H1 (cell line): ENCODE measurements around the gene CIDEA. TPM values are rescaled to one million over a fixed set of nuclear protein-coding genes. Genes with fewer than 3 reads are reported as not detected.

Source experiments
- CTCF ChIA-PET: fragments of 300-600 bp; sonication (Branson Sonifier 250); formaldehyde crosslinking; loops from one replicate; lab custom pipeline; 2021; ENCODE audit not compliant: partially characterized antibody; lab: Charles Lee
- POLR2A ChIA-PET: fragments of 300-600 bp; sonication (Branson Sonifier 250); formaldehyde crosslinking; loops from one replicate; lab custom pipeline; 2021; ENCODE audit warnings: inconsistent platforms; ENCODE audit not compliant: partially characterized antibody; lab: Charles Lee
- DNase-seq, 2 experiments: peaks; one replicate each; pipeline versions ENCODE4 v3.0.0 to v3.0.0-alpha.2; 2010 to 2022; ENCODE audit warnings: low spot score in 2 of 2, low read depth in 1 of 2, mixed read lengths in 1 of 2
- FAIRE-seq: peaks from 2 replicates; lab custom pipeline; 2011; peaks lifted over from hg19 to GRCh38; lab: Jason Lieb, UNC
- H2AFZ ChIP-seq: 2 replicates; pipeline ENCODE4 v1.8.1; 2012; ENCODE audit warnings: low read length, inconsistent platforms
- H2AK5ac ChIP-seq: 2 replicates; pipeline ENCODE4 v1.6.1; 2013; ENCODE audit warnings: low read depth, low read length
- H2BK120ac ChIP-seq: replicated peaks from 2 replicates; pipeline ENCODE3; 2013; ENCODE audit warnings: low read depth, low read length, inconsistent platforms
- H2BK12ac ChIP-seq: 2 replicates; pipeline ENCODE4 v1.6.1; 2013; ENCODE audit warnings: low read depth, low read length
- H2BK15ac ChIP-seq: 2 replicates; pipeline ENCODE4 v1.6.1; 2013; ENCODE audit warnings: low read length
- H2BK20ac ChIP-seq: 2 replicates; pipeline ENCODE4 v1.6.1; 2013; ENCODE audit warnings: low read length
- H2BK5ac ChIP-seq: 2 replicates; pipeline ENCODE4 v1.6.1; 2013; ENCODE audit warnings: low read depth, low read length
- H3K14ac ChIP-seq: 2 replicates; pipeline ENCODE4 v1.6.1; 2013; ENCODE audit warnings: inconsistent platforms; ENCODE audit not compliant: insufficient read length
- H3K18ac ChIP-seq: 2 replicates; pipeline ENCODE4 v1.6.1; 2013; ENCODE audit warnings: low read length; ENCODE audit errors: extremely low read depth
- H3K23ac ChIP-seq: 2 replicates; pipeline ENCODE4 v1.6.1; 2013; ENCODE audit warnings: inconsistent platforms; ENCODE audit not compliant: insufficient read length
- H3K23me2 ChIP-seq: 2 replicates; pipeline ENCODE4 v1.6.1; 2013; ENCODE audit warnings: low read depth, low read length
- H3K27ac ChIP-seq: 2 replicates; pipeline ENCODE4 v1.6.1; 2011; ENCODE audit warnings: low read depth, low read length, inconsistent platforms
- H3K27me3 ChIP-seq, 4 experiments: replicated peaks in 1 of 4; 1 replicate in 1 of 4; 2 replicates in 3 of 4; pipeline versions ENCODE4 v1.6.1 to v1.8.1; 2011 to 2013; ENCODE audit warnings: low read length in 3 of 4, mild to moderate bottlenecking in 3 of 4, inconsistent platforms in 2 of 4, mixed read lengths in 2 of 4, moderate library complexity in 1 of 4; ENCODE audit not compliant: control insufficient read depth in 3 of 4, insufficient read depth in 3 of 4; ENCODE audit errors: extremely low read depth in 1 of 4
- H3K36me3 ChIP-seq, 4 experiments: 2 replicates each; pipeline versions ENCODE4 v1.6.1 to v1.8.1; 2011 to 2013; ENCODE audit warnings: mild to moderate bottlenecking in 4 of 4, low read length in 3 of 4, moderate library complexity in 2 of 4, control low read depth in 1 of 4, inconsistent platforms in 1 of 4; ENCODE audit not compliant: insufficient read depth in 4 of 4, control insufficient read depth in 2 of 4
- H3K4ac ChIP-seq: replicated peaks from 2 replicates; pipeline ENCODE3; 2013; ENCODE audit warnings: low read length, low read depth, mixed read lengths, inconsistent platforms; ENCODE audit not compliant: insufficient read length
- H3K4me1 ChIP-seq, 4 experiments: replicated peaks in 1 of 4; 1 replicate in 1 of 4; 2 replicates in 3 of 4; pipeline versions ENCODE4 v1.6.1 to v1.8.1; 2011 to 2013; ENCODE audit warnings: low read length in 3 of 4, inconsistent platforms in 2 of 4, mixed read lengths in 1 of 4; ENCODE audit not compliant: insufficient read depth in 4 of 4, control insufficient read depth in 3 of 4
- H3K4me2 ChIP-seq, 2 experiments: 2 replicates each; pipeline versions ENCODE4 v1.6.1 to v1.8.1; 2011 to 2013; ENCODE audit warnings: low read depth in 2 of 2, low read length in 2 of 2, control low read depth in 1 of 2, inconsistent platforms in 1 of 2, mild to moderate bottlenecking in 1 of 2; ENCODE audit not compliant: insufficient read depth in 1 of 2
- H3K4me3 ChIP-seq, 4 experiments: fragments of 200-600, 300-600 bp in 1 of 4; sonication (generic), shearing (Covaris generic), sonication (Bioruptor Twin) in 1 of 4; 2 replicates each; pipeline versions ENCODE4 v1.5.1 to v1.8.1; 2011 to 2016; ENCODE audit warnings: low read length in 4 of 4, low read depth in 3 of 4, control low read depth in 2 of 4, inconsistent platforms in 2 of 4, mild to moderate bottlenecking in 2 of 4, mixed read lengths in 1 of 4, moderate library complexity in 1 of 4; ENCODE audit not compliant: insufficient read depth in 2 of 4; ENCODE audit errors: extremely low read depth in 1 of 4
- H3K56ac ChIP-seq: replicated peaks from 2 replicates; pipeline ENCODE3; 2013; ENCODE audit warnings: low read depth, mild to moderate bottlenecking, mixed read lengths, low read length, inconsistent platforms; ENCODE audit not compliant: insufficient read length
- H3K79me1 ChIP-seq: 2 replicates; pipeline ENCODE4 v1.6.1; 2013; ENCODE audit warnings: low read depth, low read length, control low read depth
- H3K79me2 ChIP-seq, 2 experiments: 2 replicates each; pipeline versions ENCODE4 v1.6.1 to v1.8.1; 2012 to 2013; ENCODE audit warnings: low read length in 2 of 2, mild to moderate bottlenecking in 2 of 2, inconsistent platforms in 1 of 2; ENCODE audit not compliant: insufficient read depth in 2 of 2, control insufficient read depth in 1 of 2
- H3K9ac ChIP-seq, 4 experiments: replicated peaks in 1 of 4; 1 replicate in 1 of 4; 2 replicates in 3 of 4; pipeline versions ENCODE4 v1.6.1 to v1.8.1; 2011 to 2013; ENCODE audit warnings: low read depth in 3 of 4, low read length in 3 of 4, control low read depth in 2 of 4, mild to moderate bottlenecking in 2 of 4, moderate library complexity in 2 of 4, inconsistent platforms in 1 of 4; ENCODE audit errors: extremely low read depth in 1 of 4
- H3K9me3 ChIP-seq, 2 experiments: 2 replicates each; pipeline versions ENCODE4 v1.6.1 to v1.8.1; 2012 to 2013; ENCODE audit warnings: mild to moderate bottlenecking in 2 of 2, moderate library complexity in 2 of 2, control low read depth in 1 of 2, inconsistent platforms in 1 of 2, low read depth in 1 of 2, low read length in 1 of 2, mixed read lengths in 1 of 2; ENCODE audit not compliant: insufficient read depth in 2 of 2
- H4K20me1 ChIP-seq, 2 experiments: replicated peaks in 1 of 2; 2 replicates each; pipeline versions ENCODE3 to v1.8.1; 2011 to 2013; ENCODE audit warnings: inconsistent platforms in 2 of 2, low read length in 2 of 2, mild to moderate bottlenecking in 1 of 2; ENCODE audit not compliant: insufficient read depth in 2 of 2, control insufficient read depth in 1 of 2
- H4K5ac ChIP-seq: 2 replicates; pipeline ENCODE4 v1.6.1; 2013; ENCODE audit warnings: low read length, low read depth, mixed read lengths, inconsistent platforms; ENCODE audit not compliant: insufficient read length
- H4K8ac ChIP-seq: 2 replicates; pipeline ENCODE4 v1.8.0; 2013; ENCODE audit warnings: mild to moderate bottlenecking, moderate library complexity, low read length, inconsistent platforms; ENCODE audit not compliant: insufficient read depth; ENCODE audit errors: extremely low read depth
- H4K91ac ChIP-seq: replicated peaks from 2 replicates; pipeline ENCODE3; 2013; ENCODE audit warnings: low read length, mixed read lengths, inconsistent platforms; ENCODE audit not compliant: insufficient read length
- CBX5 ChIP-seq: fragments of 300-800, 300-1000 bp; sonication (generic); IDR thresholded peaks from 2 replicates; pipeline ENCODE4 v1.7.1; 2016; ENCODE audit warnings: antibody characterized with exemption, low read length, low read depth
- CBX8 ChIP-seq: fragments of 300-800, 300-1000 bp; sonication (generic); IDR thresholded peaks from 2 replicates; pipeline ENCODE4 v1.7.1; 2016; ENCODE audit warnings: low read depth, low read length, borderline replicate concordance
- CHD1 ChIP-seq: IDR thresholded peaks from 2 replicates; pipeline ENCODE4 v1.6.1; 2012; ENCODE audit warnings: low read depth, low read length, improper control_type of control experiment
- JUN ChIP-seq: IDR thresholded peaks from 2 replicates; pipeline ENCODE4 v1.6.1; 2011; ENCODE audit warnings: low read depth, mild to moderate bottlenecking, improper control_type of control experiment, low read length
- KDM5A ChIP-seq: fragments of 200-600 bp; IDR thresholded peaks from 2 replicates; pipeline ENCODE4 v1.7.1; 2012; ENCODE audit warnings: mild to moderate bottlenecking, low read length, inconsistent platforms, mixed read lengths
- SIN3A ChIP-seq, 2 experiments: IDR thresholded peaks in 1 of 2; conservative IDR thresholded peaks in 1 of 2; 2 replicates each; pipeline ENCODE4 v1.6.1; 2011 to 2012; ENCODE audit warnings: low read length in 2 of 2, improper control_type of control experiment in 1 of 2, low read depth in 1 of 2, mild to moderate bottlenecking in 1 of 2
- TAF1 ChIP-seq: IDR thresholded peaks from 2 replicates; pipeline ENCODE4 v1.6.1; 2011; ENCODE audit warnings: mild to moderate bottlenecking, low read depth, low read length
- TCF12 ChIP-seq: IDR thresholded peaks from 2 replicates; pipeline ENCODE4 v1.6.1; 2011; ENCODE audit warnings: low read depth, mild to moderate bottlenecking, low read length
- WGBS, 2 experiments: shearing (Covaris generic) in 1 of 2; methylation state at CpG; one replicate each; pipeline versions ENCODE4 v1.1.6 to v1.1.7; 2013 to 2015; ENCODE audit warnings: low lambda C conversion rate in 2 of 2, mixed read lengths in 2 of 2, inconsistent platforms in 1 of 2, low coverage in 1 of 2, missing lambda C conversion rate in 1 of 2; ENCODE audit not compliant: insufficient replicate concordance in 2 of 2, insufficient coverage in 1 of 2, insufficient read length in 1 of 2; ENCODE audit errors: extremely low coverage in 1 of 2, missing lambda C conversion rate in 1 of 2; 5-methylcytosine and 5-hydroxymethylcytosine counted together
- polyA plus RNA-seq, 7 experiments: library from polyadenylated mRNA; depleted of rRNA in 3 of 7; stranded (reverse) in 5 of 7; unstranded in 2 of 7; fragments of >200 nt in 5 of 7; fragments of 200-250 nt in 2 of 7; gene quantifications; 1 replicate in 5 of 7; 2 replicates in 1 of 7; 4 replicates in 1 of 7; pipeline versions ENCODE4 v1.2.1 to v1.2.3, GENCODE V29; 2011 to 2013; ENCODE audit warnings: missing spikeins in 2 of 7, mixed read lengths in 2 of 7
- total RNA-seq: library from RNA; stranded (reverse); fragmentation: NEBNext Ultra II Directional; extraction: Animal tissue kit (Norgen Biotek cat#: 25700); gene quantifications from 2 replicates; pipeline ENCODE4 v1.2.1, GENCODE V29; 2021
- TF ChIP-seq, protein P1 (sequence below): IDR thresholded peaks from 2 replicates; pipeline ENCODE4 v1.6.1; 2012; ENCODE audit warnings: inconsistent platforms

CIDEA gene
- total and polyA plus RNA-seq, 2 of the 8 experiments (the other 6 are each of a cell fraction or from before 2014, with no cell fraction given) = not detected

GRCh38 chr18:12279781-12280531 lies 25.8 kb downstream of the CIDEA start:
- H3K4me3 ChIP-seq = no peak overlapping the region
- H3K79me1 ChIP-seq = no peaks in the 10 kb centered on the region
- 0 out of 2 replicates have a peak overlapping the region, but pooled peaks have one; percentile 43 for H2BK20ac ChIP-seq
- 90% methylated on average over 16 of the region's 16 CpGs; no CpG with 5 or more reads in 1 of the 2 experiments for WGBS, 2 experiments
- H4K91ac ChIP-seq = peak overlapping the region; percentile 92
- no peak overlapping the region for H3K56ac ChIP-seq
- H3K79me2 ChIP-seq = no peaks in the 10 kb centered on the region
- no peak overlapping the region for H3K23ac ChIP-seq
- H2BK5ac ChIP-seq = 0 out of 2 replicates have a peak overlapping the region, but pooled peaks have one; percentile 52
- peak overlapping the region; percentile 22; the same call in 1 of the 2 replicates for H3K27ac ChIP-seq
- no peak for TF ChIP-seq TAF1
- TF ChIP-seq SIN3A (conservative IDR thresholded peaks at IDR 0.05 in 1 of 2, IDR thresholded peaks at IDR 0.05 in 1 of 2; ENCODE audit: low read depth in 1 of 2, low read length in 2 of 2) = no peak
- no peak for TF ChIP-seq KDM5A
- no peak for TF ChIP-seq JUN
- TF ChIP-seq CBX5 = no peak
- TF ChIP-seq TCF12 = no peak
- TF ChIP-seq CHD1 = no peak
- no peak for TF ChIP-seq CBX8
- TF ChIP-seq, protein P1, sequence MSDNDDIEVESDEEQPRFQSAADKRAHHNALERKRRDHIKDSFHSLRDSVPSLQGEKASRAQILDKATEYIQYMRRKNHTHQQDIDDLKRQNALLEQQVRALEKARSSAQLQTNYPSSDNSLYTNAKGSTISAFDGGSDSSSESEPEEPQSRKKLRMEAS = no peak
- peak overlapping the region; percentile 72 for H4K8ac ChIP-seq
- 0 out of 4 replicates have a peak overlapping the region, but pooled peaks of 1 of the 2 experiments have one; percentile 46 for H3K4me2 ChIP-seq
- FAIRE-seq (no peak), DNase-seq (no peak)
- no peaks in the 10 kb centered on the region for H3K27me3 ChIP-seq
- no peaks in the 10 kb centered on the region for H3K36me3 ChIP-seq
- H3K4ac ChIP-seq = no peak overlapping the region
- POLR2A ChIA-PET = interaction anchor here (1.0 to 4.1 kb wide), 7 partner anchors 8 to 97 kb away, joined by 3 to 26 read pairs (median 4); partner anchors contain the start of gene AFG3L2
- CTCF ChIA-PET = interaction anchor here (0.6 to 5.3 kb wide), 10 partner anchors 8 to 613 kb away, joined by 3 to 35 read pairs (median 6); no protein-coding TSS in a partner anchor
- no peaks in the 10 kb centered on the region for H3K9me3 ChIP-seq
- peak overlapping the region; percentile 68; the same call in 1 of the 2 replicates for H2AFZ ChIP-seq
- H2BK15ac ChIP-seq = peak overlapping the region; percentile 4; the same call in 1 of the 2 replicates
- H2AK5ac ChIP-seq = peak overlapping the region; percentile 10; the same call in 1 of the 2 replicates
- 0 out of 2 replicates have a peak overlapping the region, but pooled peaks have one; percentile 51 for H3K18ac ChIP-seq
- no peaks in the 10 kb centered on the region for H4K20me1 ChIP-seq
- peak overlapping the region in 2 of 4 experiments; percentile 14 to 28; a peak in 3 of 7 replicates for H3K9ac ChIP-seq
- H2BK12ac ChIP-seq = peak overlapping the region; percentile 92
- no peak overlapping the region for H3K14ac ChIP-seq
- H2BK120ac ChIP-seq = no peak overlapping the region
- no peaks in the 10 kb centered on the region for H3K23me2 ChIP-seq
- H4K5ac ChIP-seq = no peak overlapping the region
- peaks cover 0 to 10% (median 7%) of the 10 kb centered on the region in 4 experiments; a peak in 6 of 7 replicates for H3K4me1 ChIP-seq
